ELR (cell line): ENCODE results near the gene SLCO1C1.
"Not testable (repeated sequence)": the region's sequence is repeated elsewhere in the genome, so short reads cannot be mapped to it uniquely, and the experiment has no call there.

Source experiments
- DNase-seq: peaks from one replicate; pipeline ENCODE4 v3.0.0-alpha.2; 2015; ENCODE audit warnings: low read depth

Gene SLCO1C1, protein sequence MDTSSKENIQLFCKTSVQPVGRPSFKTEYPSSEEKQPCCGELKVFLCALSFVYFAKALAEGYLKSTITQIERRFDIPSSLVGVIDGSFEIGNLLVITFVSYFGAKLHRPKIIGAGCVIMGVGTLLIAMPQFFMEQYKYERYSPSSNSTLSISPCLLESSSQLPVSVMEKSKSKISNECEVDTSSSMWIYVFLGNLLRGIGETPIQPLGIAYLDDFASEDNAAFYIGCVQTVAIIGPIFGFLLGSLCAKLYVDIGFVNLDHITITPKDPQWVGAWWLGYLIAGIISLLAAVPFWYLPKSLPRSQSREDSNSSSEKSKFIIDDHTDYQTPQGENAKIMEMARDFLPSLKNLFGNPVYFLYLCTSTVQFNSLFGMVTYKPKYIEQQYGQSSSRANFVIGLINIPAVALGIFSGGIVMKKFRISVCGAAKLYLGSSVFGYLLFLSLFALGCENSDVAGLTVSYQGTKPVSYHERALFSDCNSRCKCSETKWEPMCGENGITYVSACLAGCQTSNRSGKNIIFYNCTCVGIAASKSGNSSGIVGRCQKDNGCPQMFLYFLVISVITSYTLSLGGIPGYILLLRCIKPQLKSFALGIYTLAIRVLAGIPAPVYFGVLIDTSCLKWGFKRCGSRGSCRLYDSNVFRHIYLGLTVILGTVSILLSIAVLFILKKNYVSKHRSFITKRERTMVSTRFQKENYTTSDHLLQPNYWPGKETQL

DNA sequence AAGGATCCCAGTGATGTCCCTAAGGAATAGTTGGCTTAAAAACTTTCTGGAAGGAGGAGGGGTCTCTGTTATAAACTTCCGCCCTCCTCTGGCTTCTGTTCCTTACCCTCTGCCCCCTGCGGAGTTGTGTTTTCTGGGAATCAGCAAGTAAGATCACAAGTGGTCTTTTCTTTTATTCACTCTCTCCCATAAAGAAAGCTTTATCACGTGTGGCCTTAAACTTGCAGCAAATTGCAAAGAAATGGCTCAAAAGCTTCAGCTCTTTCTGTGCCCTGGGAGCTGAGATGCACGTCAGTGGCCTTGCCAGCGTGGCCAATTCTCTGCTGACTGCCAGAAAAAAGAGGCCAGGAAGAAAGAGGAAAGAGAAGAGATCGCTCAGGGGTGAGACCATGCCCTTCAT is at the start of gene SLCO1C1:
SLCO1C1 (plus strand) TSS at position 101 of the 400 bp plus-strand sequence. CDS start 4,245 bp downstream, outside the sequence.
- DNase-seq = no peak

DNA sequence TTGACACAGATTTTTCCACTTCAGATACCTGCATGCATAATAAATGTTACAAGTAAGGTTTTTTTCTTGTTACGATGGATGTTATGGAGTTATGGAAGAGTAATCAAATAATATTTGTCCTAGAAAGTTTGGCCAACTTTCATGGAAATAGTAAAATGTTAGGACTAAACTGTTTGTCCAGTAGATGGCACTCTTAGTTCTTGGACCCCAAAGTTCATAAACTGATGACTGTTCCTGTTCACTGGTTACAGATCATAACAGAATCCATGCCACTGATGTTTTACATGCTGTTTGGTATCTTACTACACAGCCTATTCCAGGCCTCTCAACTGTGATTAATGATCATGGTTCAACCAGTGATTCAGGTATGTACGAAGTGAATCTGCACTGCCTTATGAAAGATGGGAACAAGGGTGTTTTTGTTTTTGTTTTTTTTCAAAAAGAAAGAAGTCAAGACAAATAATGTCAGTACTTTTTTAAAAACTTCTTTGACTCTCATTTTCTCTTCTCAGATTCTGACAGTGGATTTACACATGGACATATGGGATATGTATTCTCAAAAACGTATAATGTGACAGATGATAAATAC is 48.8 kb upstream of the SLCO1C1 start:
- peak; percentile 50 for DNase-seq

DNA sequence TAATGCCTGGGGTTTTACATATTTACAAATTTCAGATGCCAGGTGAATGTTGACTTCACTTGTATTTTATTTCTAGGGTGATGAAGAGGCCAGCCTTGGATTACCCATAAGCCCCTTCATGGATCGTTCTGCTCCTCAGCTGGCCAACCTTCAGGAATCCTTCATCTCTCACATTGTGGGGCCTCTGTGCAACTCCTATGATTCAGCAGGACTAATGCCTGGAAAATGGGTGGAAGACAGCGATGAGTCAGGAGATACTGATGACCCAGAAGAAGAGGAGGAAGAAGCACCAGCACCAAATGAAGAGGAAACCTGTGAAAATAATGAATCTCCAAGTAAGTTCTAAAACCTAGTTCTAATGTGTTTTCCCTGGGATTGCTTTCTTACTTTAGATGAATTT is 41.3 kb upstream of the SLCO1C1 start:
- DNase-seq = peak; percentile 1

DNA sequence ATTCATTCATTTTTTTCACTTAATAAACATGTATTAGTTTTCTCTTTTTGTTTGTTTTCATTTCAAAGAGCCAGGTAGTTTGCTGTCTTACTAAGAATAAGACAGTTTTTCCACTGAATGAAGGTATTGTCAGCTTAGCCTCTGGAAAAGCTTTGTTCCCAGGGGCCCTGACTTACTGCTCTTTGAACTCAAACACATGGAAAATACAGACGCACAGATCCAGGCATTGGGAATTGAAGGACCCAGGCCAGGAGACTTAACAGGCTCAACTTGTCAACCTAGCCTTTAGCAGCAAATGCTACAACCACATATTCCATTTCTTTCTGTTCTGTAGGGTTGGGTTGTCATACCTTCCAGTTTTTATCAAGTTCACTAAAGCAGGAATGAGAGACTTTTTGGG is 38.5 kb upstream of the SLCO1C1 start:
- no peak for DNase-seq

DNA sequence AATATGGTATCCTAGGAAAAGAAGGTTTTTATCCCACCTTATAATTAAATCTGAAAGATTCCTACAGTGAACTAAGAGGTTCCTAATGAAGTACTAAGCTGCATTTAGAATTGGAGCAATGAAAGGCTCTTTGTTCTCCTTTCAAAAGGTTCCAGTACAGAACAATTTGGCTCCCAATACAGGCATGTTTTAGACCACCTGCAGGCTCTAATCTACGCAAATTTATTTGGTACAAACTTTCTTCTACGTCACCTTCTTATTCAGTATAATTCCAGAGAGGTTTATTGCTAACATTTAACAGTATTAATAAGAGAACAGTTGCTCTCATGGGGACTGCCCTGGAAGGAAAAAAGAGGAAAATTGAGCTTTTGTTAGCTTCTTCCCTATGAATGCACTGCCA is 37.6 kb upstream of the SLCO1C1 start:
- no peak for DNase-seq

DNA sequence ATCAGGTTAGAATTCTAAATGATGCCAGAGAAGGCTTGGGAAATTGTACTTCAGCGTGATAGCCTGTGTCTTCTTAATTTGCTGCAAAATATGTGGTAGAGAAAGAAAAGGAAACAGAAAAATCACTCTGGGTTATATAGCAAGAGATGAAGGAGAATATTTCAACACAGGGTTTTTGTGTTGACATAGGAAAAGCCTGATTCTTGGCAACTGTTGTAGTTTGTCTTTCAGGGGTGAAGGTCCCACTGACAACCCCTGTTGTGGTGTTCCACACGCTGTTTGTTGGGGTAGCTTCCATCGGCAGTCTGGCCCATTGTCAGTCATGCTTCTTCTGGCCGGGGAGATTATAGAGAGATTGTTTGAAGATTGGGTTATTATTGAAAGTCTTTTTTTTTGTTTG is 13.8 kb upstream of the SLCO1C1 start:
- DNase-seq = no peak

DNA sequence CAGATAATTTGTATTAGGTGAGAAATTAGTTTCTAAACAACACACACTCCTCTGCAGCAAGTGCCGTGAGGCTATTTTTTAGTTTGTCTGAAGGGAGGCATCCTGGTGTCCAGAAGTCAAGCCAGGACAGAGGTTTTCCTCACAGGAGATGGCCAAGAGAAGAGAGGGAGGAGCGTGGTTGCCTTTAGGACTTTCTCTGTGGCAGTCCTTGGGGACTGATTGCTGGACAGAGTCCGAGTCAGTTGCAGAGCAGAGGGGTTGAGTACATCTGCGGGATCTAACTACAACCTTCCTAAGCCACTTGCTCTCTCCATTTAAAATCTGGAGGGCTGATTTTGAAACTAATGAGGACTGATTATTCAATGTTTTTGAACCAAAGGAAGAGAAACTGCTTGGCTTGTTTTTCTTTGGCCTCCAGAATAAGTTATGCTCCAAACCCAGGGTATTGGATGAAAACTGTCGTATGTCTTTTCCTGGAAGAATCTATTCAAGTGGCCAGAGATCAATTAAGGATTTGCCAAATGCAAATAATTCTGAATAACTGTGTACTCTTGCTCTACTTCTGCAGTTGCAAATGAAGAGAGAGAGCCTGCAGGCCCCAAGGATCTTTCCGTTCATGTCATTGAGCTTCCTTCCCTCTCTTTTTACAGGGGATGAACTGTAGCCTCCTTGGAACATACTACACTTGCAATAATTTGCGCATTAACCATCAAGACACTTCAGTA is 1.2 kb downstream of the SLCO1C1 start:
- DNase-seq = no peak

DNA sequence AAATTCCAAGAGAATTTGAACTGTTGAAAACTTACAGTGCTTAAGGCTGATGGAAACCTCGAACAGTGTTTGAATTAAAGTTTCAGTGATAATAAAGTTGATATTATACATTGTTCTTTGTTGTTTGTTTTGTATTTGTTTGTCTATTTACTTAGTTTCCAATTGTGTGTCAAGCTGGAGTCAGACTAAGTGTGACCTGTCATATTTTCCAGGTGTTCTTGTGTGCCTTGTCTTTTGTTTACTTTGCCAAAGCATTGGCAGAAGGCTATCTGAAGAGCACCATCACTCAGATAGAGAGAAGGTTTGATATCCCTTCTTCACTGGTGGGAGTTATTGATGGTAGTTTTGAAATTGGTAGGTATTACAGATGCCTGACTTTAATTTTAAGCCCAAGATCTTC is 6.0 kb downstream of the SLCO1C1 start:
- DNase-seq = no peak

DNA sequence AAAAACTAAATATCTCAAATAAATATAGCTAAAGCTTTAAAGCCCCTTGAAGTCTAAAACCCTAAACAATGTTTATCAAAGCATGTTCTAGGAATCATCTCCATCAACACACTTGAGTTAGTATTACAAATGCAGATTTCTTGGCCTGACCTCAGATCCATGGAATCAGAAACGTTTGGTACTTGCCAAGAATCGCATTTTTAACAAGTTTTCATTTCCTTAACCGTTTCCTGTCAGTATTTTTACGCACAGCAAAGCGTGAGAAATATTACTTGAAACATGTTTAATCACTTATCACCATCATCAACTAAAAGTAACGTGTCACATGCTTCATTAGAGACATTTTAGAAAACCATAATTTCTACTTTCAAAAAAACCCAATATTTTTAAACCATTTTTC is 9.7 kb downstream of the SLCO1C1 start:
- no peak for DNase-seq

DNA sequence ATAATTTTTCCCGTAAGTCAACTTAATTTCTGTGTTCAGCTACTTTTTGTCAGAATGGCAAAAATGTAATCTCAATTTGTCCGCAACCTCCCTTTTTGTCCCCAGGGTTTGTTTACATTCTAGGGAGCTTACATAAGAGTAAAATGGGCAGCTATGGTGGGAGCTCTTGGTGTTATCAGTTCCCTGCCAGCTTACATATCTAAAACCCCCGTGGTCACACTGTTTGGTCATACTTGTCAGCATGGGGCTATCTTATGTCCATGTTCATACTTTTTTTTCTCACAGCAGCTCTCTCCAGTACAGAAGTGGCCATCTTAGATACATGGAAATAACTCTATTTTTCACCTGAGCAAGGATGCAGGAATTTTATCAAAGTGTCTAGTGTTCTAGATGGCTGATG is 16.7 kb downstream of the SLCO1C1 start:
- DNase-seq = no peak

DNA sequence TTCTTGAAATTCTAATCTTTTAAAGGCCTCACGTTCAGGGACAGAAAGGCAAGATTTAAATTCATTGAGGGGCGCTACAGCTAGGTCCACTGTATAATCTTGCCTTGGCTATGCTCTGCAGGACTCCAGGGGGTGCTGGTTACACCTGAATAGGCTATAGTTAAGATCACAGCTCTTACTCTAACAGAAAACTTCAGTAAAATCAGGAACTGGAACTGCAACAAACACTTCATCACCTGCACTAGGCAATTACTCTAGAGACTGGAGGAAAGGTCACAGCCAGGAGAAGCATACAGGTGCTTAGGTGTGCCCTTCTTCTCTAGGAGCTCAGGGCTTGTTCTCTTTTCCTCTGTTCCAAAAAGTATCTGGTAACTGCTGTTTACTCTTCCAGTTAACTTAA is 20.9 kb downstream of the SLCO1C1 start:
- DNase-seq = no peak

DNA sequence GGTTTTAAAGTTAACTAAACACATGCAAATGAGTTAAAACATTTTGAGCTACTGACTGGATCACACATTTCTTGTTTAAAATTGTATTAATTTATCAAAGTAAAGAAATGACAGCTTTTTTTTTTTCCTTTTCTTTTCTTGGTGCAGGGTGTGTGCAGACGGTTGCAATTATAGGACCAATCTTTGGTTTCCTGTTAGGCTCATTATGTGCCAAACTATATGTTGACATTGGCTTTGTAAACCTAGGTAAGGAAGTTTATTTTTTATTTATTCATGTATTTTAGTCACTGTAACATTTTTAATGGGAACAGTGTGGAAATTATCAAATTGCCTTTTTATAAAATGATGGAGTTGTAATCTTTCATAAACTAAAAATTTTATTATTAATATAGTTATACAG is 21.9 kb downstream of the SLCO1C1 start:
- no peak for DNase-seq

DNA sequence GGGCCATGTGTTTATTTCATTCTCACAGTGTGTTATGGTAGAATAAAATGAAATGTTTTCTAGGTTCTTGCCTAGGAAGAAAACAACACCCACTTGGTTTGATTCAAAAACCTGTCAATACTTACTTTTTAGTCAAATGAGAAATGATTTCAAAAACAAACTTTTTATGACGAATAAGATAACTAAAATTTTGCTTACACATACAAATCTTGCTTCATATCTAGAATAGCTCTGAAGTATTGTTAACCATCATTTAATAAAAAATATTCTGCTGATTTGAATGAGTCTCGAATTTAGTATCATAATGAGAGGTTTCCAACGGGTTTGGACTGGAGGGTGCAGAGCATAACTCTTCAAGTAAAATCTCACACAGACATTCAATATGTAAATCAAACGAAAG is 23.2 kb downstream of the SLCO1C1 start:
- DNase-seq = no peak

DNA sequence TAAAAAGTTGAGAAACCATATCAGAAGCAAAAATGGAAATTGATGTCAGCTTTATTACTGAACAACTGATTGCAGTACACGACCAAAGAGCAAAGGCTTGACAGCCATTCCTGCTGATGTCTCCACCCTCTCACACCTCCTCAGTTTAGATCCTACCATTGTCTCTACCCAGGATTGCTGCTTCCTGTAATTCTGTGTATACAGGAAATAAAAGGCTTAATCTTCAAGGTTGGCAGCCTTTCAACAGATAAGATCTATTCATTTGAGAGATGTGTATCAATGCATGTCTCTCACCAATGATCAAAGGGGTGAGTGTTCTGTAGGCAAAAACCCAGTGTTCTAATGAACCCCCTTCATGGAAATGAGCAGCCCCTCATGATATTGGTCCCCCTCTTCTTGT is 27.0 kb downstream of the SLCO1C1 start:
- DNase-seq = no peak

DNA sequence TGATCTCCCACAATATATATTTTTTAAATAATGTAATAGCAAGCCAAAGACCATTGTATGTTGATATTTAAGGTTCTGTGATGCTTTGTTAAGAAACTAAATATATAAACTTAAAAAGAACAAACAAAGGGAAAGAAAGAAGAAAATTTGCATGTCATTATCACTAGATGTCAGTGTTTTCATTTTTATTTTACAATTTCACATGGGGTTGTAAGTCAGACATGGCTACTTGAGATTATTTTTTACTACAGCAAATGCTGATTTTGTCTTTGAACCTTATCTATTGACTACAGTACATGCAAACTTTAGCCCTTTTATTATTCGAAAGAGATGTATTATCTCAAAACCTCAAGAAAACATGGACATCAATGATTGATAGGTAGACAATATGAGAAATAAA is 36.1 kb downstream of the SLCO1C1 start:
- DNase-seq = no peak

DNA sequence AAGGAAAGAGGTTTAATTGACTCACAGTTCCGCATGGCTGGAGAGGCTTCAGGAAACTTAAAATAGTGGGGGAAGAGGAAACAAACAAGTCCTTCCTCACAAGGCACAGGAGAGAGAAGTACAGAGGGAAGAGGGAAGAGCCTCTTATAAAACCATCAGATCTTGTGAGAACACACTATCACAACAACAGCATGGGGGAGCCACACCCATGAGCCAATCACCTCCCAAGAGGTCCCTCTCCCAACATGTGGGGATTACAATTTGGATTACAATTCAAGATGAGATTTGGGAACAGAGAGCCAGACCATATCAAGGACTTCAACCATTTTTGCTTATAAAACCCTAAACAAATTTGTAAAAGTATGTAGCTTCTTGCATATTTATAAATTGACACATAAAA is 45.8 kb downstream of the SLCO1C1 start:
- no peak for DNase-seq

DNA sequence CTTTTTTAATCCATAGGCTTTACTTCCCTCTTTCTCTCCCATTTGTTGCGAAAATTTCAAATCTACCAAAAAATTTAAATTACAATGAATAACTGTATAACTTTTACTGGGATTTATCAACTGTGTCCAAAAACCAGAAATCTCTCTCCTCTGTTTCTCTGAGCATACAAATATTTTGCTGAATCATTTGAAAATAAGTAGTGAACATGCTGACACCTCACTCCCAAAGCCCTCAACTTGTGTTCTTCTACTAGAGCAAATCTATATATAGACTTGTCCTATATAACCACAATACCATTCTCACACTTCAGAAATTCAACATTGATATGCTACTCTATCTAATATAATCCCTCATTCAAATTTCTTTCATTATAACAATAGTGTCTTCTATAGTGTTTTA is 53.1 kb downstream of the SLCO1C1 start:
- DNase-seq = no peak

DNA sequence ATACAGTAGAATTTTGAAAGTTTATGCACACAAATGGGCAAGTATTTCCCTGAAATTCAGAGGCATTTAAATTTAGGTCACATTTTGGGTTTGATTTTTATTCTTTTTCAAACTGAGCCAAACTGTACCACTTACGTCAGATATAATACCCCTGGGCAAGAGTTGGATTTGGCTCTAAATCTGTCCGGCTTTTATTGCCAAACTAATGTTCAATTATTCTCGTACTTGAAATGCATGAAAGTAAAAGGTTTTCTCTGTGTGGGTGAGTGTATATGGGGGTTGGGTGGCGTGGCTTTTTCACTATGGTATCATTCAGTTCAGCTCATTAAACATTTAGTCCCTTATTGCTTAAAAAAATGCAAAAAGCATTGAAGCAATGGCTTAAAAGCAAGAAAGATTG is 55.9 kb downstream of the SLCO1C1 start:
- no peak for DNase-seq

DNA sequence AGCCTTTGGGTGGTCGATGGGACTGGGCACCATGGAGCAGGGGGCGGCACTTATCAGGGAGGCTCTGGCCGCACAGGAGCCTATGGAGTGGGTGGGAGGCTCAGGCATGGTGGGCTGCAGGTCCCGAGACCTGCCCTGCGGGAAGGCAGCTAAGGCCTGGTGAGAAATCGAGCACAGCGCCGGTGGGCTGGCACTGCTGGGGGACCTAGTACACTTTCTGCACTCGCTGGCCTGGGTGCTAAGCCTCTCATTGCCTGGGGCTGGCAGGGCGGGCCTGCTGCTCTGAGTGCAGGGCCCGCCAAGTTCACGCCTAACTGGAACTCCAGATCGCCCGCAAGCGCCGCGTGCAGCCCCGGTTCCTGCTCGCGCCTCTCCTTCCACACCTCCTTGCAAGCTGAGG is 82.3 kb downstream of the SLCO1C1 start:
- no peak for DNase-seq

DNA sequence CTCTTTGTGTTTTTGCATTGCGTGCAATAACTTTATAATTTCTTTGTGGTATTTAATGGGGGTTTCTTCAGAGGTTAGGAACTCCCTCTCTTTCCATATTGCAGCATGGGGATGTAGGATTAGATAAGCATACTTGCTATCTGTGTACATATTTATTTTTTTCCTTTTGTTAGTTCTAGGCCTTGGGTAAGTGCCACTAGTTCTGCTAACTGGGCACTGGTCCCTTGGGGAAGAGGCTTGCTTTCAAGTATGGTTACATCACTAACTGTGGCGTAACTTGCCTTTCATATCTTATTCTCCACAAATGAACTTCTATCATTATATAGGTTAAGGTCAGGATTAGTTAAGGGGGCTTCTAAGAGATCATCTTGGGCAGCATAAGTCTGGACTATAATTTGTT is 83.8 kb downstream of the SLCO1C1 start:
- no peak for DNase-seq

DNA sequence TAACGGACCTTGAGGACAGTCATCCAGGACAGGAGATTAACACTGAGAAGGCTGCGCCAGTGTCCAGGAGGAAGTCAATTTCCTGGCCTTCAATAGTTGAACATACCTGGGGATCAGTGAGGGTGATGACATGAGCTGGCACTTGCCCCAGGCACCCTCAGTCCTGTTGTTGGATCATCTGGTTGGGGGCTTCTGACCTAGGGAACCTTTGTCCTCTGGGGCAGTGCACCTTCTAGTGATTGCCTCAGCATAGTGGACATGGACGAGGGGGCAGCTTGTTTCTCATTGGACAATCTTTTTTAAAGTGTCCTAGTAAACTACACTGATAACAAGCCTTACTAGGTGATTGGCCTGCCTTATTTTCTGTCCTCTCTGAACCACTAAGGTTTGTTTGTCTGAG is 84.8 kb downstream of the SLCO1C1 start:
- DNase-seq = not testable (repeated sequence)

DNA sequence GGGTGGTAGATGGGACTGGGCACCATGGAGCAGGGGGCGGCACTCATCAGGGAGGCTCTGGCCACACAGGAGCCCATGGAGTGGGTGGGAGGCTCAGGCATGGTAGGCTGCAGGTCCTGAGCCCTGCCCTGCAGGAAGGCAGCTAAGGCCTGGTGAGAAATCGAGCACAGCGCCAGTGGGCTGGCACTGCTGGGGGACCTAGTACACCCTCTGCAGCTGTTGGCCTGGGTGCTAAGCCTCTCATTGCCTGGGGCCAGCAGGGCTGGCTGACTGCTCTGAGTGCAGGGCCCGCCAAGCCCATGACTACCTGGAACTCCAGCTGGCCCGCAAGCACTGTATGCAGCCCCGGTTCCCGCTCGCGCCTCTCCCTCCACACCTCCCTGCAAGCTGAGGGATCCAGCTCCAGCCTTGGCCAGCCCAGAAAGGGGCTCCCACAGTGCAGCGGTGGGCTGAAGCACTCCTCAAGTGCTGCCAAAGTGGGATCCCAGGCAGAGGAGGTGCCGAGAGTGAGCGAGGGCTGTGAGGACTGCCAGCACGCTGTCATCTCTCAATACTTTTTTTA is 88.7 kb downstream of the SLCO1C1 start:
- DNase-seq = not testable (repeated sequence)
